ENCODE results near the gene RS1. TPM values are rescaled to one million over a fixed set of nuclear protein-coding genes. Genes with fewer than 3 reads are reported as not detected.

Gene RS1
- total RNA-seq, 4 donors from 2014 or later, result not detected

Other genes starting within 250 kb of the RS1 start
- 1 to 10 TPM; 1.9 to 8.5 (median 4.3) TPM for gene CDKL5, start 246.5 kb downstream of the RS1 start, total RNA-seq
- gene PPEF1, start 35.5 kb upstream of the RS1 start, total RNA-seq, result not detected